ENCODE data around the gene NOM1. TPM values are rescaled to one million over a fixed set of nuclear protein-coding genes. Genes with fewer than 3 reads are reported as not detected.
"Not testable (repeated sequence)": the region's sequence is repeated elsewhere in the genome, so short reads cannot be mapped to it uniquely, and the experiment has no call there.

The NOM1 gene
- total and polyA plus RNA-seq, 2 experiments from 2014 or later, result 17.7 to 36.5 TPM

GRCh38 chr7:156935250-156935649 lies 14.3 kb upstream of the NOM1 start (continued):
- TF ChIP-seq, protein P1, sequence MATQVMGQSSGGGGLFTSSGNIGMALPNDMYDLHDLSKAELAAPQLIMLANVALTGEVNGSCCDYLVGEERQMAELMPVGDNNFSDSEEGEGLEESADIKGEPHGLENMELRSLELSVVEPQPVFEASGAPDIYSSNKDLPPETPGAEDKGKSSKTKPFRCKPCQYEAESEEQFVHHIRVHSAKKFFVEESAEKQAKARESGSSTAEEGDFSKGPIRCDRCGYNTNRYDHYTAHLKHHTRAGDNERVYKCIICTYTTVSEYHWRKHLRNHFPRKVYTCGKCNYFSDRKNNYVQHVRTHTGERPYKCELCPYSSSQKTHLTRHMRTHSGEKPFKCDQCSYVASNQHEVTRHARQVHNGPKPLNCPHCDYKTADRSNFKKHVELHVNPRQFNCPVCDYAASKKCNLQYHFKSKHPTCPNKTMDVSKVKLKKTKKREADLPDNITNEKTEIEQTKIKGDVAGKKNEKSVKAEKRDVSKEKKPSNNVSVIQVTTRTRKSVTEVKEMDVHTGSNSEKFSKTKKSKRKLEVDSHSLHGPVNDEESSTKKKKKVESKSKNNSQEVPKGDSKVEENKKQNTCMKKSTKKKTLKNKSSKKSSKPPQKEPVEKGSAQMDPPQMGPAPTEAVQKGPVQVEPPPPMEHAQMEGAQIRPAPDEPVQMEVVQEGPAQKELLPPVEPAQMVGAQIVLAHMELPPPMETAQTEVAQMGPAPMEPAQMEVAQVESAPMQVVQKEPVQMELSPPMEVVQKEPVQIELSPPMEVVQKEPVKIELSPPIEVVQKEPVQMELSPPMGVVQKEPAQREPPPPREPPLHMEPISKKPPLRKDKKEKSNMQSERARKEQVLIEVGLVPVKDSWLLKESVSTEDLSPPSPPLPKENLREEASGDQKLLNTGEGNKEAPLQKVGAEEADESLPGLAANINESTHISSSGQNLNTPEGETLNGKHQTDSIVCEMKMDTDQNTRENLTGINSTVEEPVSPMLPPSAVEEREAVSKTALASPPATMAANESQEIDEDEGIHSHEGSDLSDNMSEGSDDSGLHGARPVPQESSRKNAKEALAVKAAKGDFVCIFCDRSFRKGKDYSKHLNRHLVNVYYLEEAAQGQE (IDR thresholded peaks at IDR 0.05; ENCODE audit: unreplicated experiment), result no peak
- no peak for TF ChIP-seq POLR2AphosphoS5 (IDR thresholded peaks at IDR 0.05; ENCODE audit: low read depth)

- DNase-seq (ENCODE audit: low spot score); H3K4me2 ChIP-seq; H3K4me1 Mint-ChIP-seq; H2AFZ ChIP-seq; H3K4me1 ChIP-seq (ENCODE audit: insufficient read depth); H4K20me1 ChIP-seq (replicated peaks; ENCODE audit: insufficient read depth); H3K27ac ChIP-seq (ENCODE audit: low read depth); H3K79me2 ChIP-seq (replicated peaks; ENCODE audit: insufficient read depth); H3K9me2 ChIP-seq (ENCODE audit: insufficient read depth); H3F3A ChIP-seq (replicated peaks; ENCODE audit: low read depth); H3K36me3 ChIP-seq (ENCODE audit: insufficient read depth); ATAC-seq; H3K4me3 Mint-ChIP-seq; H3K27me3 Mint-ChIP-seq (ENCODE audit: insufficient read depth, low read depth, poor library complexity); H3K4me3 ChIP-seq; H3K27ac Mint-ChIP-seq; H3K27me3 ChIP-seq (ENCODE audit: insufficient read depth): not testable (repeated sequence)
- peaks cover 10% of the 10 kb centered on the region for H3K36me3 Mint-ChIP-seq (ENCODE audit: low read depth)
- peaks cover 16% of the 10 kb centered on the region for H3K9me3 Mint-ChIP-seq
Observed at GRCh38 chr7:156936766-156937165, 12.7 kb upstream of the NOM1 start.

DNA sequence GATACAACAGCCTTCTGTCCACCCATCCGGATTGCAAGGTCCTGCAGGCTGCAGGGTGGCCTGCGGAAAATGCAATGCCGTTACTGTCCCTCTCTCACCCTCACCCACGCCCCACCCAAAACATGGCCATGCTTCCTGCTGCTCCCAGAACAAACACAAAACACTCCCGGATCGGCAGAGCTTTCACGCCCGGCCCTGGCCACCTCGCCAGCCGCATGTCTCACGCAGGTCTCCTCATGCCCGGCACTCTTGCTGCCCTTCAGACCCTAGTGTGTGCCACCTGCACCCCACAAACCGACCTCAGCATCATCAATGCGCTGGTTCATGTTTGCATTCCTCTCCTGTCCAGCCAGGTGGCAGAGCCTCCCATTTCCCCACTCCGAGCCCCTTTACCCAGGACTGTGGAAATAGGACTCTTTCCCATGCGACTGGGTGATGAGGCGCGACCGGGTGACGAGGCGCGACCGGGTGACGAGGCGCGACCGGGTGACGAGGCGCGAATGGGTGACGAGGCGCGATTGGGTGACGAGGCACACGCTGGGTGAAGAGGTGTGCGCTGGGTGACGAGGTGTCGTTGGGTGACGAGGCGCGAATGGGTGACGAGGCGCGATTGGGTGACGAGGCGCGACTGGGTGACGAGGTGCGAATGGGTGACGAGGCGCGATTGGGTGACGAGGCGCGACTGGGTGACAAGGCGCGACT lies 8.9 kb upstream of the NOM1 start:
- Mint-ChIP-seq H3K36me3 (ENCODE audit: low read depth) (peaks cover 13% of the 10 kb centered on the region), H3K27ac (no peak overlapping the region), H3K9me3 (peaks cover 21% of the 10 kb centered on the region), H3K4me3 (no peak overlapping the region), H3K27me3 (ENCODE audit: insufficient read depth, low read depth, poor library complexity) (peaks cover 11% of the 10 kb centered on the region), H3K4me1 (peaks cover 14% of the 10 kb centered on the region)
- H3F3A ChIP-seq (replicated peaks; ENCODE audit: low read depth), result no peaks in the 10 kb centered on the region
- no peaks in the 10 kb centered on the region for H3K79me2 ChIP-seq (replicated peaks; ENCODE audit: insufficient read depth)
- DNase-seq (ENCODE audit: low spot score), result no peak
- H4K20me1 ChIP-seq (replicated peaks; ENCODE audit: insufficient read depth), result no peaks in the 10 kb centered on the region
- no peak overlapping the region for H3K27ac ChIP-seq (ENCODE audit: low read depth)
- no peak overlapping the region for H2AFZ ChIP-seq
- no peak overlapping the region for H3K4me2 ChIP-seq
- no peak overlapping the region for H3K4me3 ChIP-seq
- H3K4me1 ChIP-seq (ENCODE audit: insufficient read depth), result peaks cover 7% of the 10 kb centered on the region
- ATAC-seq, result no peak
- H3K27me3 ChIP-seq (ENCODE audit: insufficient read depth), result no peaks in the 10 kb centered on the region
- H3K36me3 ChIP-seq (ENCODE audit: insufficient read depth), result no peaks in the 10 kb centered on the region
- no peaks in the 10 kb centered on the region for H3K9me2 ChIP-seq (ENCODE audit: insufficient read depth)
- TF ChIP-seq ZNF331 (CRISPR knock-in tag; IDR thresholded peaks at IDR 0.05; ENCODE audit: low read depth) (no peak), ZNF462 (CRISPR knock-in tag; IDR thresholded peaks at IDR 0.05) (no peak)
- TF ChIP-seq, protein P1 (IDR thresholded peaks at IDR 0.05; ENCODE audit: unreplicated experiment), result no peak

All from GM23338 (cell line).